ENCODE measurements around the gene RALB.

The RALB gene

DNA sequence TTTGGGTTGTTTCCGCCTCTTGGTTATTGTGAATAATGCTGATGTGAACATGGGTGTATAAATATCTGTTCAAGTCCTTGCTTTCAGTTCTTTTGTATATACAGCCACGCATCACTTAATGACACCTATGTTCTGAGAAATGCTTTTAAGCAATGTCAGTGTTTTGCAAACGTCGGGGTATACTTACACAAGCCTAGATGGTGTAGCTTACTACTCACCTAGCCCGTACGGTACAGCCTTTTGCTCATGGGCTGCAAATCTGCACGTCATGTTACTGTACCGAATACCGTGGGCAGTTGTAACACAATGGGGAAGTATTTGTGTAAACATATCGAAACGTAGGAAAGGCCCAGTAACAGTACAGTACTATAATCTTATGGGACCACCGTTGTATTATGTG is 12.4 kb downstream of the RALB start:
- no peak for DNase-seq

DNA sequence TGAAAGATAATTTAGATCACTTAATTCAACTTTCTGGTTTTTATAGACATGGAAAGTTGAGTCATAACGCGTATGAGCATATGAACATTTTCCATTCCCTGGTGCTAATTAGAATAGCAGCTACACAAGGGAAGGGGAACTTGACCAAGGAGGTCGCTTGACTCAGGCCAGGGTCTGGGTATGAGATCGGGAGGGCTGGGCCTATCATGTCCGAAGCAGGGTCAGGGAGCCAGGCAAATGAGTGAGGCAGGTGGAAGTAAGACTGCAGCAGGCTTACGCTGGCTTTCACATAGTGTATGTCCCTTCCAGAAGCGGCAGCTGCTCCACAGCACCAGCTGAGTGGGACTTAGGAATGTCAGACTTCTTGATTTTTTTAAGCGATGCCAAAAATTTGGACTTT is 14.7 kb downstream of the RALB start:
- no peak for DNase-seq

DNA sequence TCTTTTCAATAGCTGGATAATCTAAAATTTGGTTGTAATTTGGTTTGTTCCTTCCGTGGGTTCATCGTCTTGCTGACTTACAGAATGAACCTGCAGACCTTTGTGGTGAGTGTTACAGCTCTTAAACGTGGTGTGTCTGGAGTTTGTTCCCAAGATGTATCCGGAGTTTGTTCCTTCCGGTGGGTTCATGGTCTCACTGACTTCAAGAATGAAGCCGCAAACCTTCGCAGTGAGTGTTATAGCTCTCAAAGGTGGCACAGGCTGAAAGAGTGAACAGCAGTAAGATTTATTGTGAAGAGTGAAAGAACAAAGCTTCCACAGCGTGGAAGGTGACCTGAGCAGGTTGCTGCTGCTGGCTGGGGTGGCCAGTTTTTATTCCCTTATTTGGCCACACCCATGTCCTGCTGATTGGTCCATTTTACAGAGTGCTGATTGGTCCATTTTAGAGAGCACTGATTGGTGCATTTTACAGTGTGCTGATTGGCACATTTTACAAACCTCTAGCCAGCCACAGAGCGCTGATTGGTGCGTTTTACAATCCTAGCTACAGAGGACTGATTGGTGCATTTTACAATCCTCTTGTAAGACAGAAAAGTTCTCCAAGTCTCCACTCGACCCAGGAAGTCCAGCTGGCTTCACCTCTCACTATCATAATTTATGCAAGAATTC is 16.6 kb downstream of the RALB start:
- no peak for DNase-seq

DNA sequence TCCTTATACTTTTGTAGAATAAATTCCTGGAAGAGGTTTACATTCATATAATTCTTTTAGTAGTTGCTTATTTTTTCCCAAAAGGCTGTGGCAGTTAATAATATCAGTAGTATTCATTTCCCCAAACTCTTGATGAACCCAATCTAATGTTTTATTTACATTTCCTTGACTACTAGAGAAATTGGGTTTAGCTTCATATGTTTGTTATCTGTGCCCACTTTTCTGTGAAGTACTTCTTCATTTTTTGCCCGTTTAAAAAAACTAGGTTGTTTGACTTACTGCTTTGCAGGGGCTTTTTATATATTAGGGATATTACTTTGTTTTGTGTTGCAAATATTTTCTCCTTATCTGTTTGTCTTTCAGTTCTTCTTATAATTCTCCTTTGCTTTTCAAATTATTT is 17.2 kb downstream of the RALB start:
- DNase-seq = no peak

DNA sequence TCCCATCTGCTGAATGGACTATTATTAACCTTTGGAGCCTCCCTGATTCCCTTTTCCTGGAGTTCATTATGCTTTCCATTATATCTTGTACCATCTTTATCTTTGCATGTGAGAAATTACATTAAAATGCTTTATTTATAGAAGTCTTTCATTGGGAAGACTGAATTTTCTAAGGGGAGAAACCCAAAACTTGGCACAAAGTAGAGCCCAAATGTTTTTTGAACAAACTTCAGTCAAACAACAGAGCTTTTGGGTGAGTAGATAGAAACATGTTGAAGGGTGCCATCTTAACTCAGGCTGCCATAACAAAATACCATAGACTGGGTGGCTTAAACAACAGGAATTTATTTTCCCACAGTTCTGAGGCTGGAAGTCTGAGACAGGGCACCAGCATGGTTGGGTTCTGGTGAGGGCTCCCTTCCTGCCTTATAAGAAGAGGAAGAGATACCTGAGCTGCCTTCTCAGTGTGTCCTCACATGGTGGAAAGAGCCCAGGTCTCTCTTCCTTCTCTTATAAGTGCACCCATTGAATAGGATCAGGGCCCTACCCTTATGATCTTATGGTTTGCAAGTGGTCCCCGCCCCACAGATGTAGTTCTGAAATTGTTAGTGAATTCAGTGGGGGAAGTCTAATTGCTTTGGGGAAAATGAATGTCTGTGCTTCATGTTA is 19.2 kb downstream of the RALB start:
- no peak for DNase-seq

DNA sequence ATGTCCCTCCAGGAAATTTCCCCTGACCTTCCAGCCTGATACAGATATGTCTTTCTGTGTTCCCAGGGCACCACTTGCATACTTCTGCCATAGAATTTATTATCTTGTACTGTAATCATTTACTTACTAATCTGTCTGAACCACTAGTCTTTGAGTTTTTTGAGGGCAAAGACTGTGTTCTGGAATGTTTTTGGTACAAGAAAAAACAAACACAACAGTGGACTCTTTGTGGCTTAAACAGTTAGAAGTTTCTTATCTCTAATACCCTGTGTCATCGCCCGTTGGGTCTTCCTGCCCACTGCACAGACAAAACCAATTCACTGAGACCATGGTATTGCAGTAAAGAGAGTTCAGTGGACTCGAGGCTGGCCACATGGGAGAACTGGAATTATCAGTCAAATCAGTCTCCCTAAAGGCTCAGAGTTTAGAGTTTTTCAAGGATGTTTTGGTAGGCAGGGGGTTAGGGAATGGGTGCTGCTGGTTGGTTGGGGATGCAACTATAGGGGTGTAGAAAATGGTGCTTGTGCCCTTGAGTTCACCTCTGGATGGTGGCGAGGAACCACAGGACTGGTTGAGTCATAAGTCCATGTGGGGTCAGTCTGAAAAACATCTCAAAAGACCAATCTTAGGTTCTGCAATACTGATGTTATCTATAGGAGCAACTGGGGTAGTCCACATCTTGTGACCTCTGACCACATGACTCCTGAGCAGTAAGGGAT is 20.3 kb downstream of the RALB start:
- DNase-seq = no peak

DNA sequence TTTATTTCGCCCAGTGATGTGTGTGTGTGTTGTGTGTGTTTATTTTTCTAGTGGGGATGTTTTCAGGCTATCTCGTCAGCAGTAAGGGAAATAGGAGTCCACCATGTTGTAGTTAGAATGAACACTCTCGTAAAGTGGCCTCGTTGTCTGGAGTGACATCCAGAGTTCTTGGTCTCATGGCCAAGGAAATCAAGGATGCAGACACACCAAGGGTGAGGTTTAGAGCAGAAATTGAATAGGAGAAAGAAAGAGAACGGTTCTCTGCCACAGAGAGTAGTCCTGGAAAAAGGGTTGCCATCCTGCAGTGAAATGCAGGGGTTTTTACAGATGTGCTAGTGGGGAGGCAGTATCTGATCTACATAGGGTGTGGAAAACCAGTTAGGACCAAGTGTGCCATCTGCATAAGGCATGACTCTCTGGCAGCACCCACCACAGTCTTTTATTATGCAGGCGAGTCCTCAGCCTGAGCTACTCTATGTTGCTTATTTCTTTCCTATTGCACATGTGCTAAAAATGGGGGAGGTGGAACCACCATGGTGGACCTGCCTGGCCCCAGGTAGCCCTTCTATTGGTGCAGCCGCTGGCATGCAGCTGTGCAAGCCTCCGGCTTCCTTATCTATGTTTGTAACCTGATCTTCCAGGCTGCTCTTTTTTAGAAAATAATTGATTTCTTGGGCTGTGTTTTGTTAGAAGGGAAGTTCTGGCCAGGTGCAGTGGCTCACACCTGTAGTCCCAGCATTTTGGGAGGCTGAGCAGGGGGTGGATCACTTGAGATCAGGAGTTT is 23.2 kb downstream of the RALB start:
- no peak for DNase-seq

DNA sequence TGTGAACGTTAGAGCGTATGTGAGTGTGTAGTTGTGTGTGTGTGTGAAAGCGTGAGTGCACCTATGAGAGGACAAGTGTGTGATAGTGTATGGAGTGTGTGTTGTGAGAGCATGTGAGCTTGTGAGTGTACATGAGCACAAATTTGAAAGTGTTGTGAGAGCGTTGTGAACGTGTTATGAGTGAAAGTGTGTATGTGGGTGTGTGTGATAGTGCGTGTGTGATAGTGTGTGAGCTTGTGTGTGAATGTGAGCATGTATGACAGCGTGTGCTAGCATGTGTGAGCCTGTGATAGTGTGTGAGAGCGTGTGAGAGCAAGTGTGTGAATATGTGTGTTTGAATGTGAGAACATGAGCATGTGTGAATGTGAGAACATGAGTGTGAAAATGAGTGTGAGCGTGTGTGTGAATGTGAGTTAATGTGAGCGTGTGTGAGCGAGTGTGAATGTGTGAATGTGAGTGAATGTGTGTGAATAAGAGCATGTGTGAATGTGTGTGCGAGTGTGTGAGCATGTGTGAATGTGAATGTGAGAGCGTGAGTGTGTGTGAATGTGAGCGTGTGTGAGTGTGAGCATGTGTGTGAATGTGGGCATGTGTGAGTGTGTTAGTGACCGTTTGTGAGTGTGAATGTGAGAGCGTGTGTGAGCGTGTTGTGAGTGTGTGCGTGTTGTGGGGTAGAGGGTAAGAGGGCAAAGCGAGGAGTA is 25.0 kb downstream of the RALB start:
- no peak for DNase-seq

DNA sequence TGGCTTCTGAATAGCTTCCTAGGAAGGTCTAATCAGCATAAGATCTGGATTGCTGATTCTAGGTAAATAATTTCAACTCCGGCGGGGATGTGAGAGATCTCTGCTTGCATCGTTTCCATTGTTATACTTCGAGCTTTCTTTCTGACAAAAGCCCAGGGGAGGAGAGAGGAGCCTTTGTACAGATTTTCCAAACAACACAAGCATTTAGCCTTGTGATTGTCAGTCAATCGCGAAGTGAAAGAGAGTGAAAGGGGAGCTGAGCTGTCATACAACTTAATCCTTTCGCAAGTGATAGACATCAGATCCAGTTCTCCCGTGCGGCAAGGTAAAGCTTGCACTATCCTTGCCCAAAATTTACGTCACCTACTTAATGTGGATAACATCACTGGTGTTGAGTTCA is 26.2 kb downstream of the RALB start:
- no peak for DNase-seq

DNA sequence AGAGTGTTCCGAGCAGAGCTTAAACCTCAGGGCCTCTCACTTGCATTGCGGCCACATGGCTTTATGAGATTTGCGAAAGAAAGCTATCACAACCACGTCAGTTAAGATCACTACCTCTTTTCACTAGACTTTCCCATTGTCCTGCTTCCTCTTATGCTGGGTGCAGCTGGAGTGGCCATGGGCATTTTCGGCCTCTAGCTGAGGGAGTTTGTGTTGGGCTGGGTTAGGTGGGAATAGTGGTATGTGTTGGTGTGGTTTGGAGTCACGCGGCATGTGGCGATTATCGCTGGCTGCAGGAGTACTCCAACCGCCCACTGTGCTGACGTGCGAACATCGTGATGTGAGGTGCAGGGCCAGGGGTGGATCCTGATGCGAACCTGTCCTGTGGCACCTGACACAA is 27.1 kb downstream of the RALB start:
- no peak for DNase-seq

DNA sequence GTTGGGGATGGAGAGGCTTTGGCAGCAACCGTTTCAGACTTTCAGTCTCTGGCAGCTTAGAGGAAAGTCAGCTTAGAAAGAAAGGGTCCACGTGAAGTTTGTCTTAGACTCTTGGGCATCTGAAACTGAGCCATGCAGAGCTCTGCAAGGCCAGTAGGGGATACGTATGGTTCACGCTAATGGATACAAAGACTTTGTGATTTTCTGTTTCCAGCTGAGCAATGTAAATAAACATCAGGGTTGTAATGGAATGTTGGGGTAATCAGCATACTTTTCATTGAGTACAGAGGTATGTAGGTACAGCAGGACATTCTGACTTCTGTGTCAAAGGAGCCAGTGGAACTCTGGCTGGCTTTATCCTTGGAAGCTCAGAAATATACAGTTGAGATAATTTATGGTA is 31.0 kb downstream of the RALB start:
- DNase-seq = no peak

DNA sequence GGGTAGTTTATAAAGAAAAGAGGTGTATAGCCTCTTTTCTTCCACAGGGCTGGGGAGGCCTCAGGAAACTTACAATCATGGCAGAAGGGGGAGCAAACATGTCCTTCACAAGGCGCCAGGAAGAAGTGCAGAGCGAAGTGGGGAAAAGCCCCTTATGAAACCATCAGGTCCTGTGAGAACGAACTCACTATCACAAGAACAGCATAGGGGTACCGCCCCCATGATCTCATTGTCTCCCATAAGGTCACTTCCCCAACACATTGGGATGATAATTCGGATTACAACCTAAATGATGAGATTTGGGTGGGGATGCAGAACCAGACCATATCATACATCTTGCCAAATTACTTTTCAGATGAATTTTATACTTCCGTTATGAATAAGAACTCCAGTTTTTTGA is 32.4 kb downstream of the RALB start:
- DNase-seq = no peak

DNA sequence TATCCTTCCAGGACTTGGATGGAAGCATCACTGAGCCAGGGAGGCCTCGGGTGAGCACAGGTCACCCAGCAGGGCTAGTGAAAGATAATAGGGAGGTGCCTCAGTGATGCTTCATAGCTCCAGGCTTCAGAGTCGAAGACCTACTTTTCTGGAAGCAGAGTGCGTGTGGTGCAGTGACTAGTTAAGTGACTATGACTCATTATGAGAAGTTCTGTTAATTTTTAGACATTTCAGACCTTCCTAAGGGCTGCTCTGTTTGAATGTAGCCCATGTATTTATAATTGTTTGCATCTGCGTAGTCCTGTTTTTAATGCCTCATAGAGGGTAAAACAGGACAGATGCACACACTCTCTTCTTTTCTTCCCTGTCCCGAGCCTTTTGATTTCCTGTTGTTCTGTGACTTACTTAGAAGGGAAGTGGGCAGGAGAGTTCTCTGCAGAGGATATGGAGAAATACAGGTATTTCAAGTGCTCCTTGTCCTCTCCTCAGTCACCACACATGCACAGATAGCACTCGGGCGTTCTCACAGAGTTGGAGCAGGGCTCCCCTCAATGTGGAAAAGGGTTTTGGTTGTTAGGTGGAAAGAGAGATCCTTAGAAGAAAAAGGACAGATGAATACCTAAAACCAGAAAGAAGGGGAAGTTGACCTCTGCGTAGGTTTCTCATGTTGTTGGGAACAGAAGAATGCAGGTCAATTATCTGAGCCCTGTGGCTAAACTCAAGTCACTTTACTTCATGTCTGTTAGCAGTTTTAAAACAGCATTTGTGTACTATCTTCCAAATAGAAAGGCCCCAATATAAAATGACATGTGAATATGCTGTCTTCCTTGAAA is 34.7 kb downstream of the RALB start:
- DNase-seq = no peak

DNA sequence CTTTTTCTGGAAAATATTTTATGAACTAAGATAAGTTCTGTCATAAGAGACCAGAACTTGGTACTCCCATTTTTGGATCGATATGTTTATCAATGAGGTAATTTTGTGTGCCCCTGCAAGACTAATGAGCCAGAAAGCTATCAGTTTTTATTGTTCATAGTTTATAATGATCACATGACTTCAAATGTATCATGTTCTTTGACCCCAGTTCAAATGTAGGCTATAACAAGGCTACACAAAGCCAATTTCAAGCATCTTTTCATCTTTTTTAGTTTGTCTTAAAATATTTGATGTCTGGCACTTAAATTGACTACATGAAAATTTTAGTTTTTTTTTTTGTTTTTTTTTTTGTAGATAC is 35.3 kb downstream of the RALB start:
- no peak for DNase-seq

DNA sequence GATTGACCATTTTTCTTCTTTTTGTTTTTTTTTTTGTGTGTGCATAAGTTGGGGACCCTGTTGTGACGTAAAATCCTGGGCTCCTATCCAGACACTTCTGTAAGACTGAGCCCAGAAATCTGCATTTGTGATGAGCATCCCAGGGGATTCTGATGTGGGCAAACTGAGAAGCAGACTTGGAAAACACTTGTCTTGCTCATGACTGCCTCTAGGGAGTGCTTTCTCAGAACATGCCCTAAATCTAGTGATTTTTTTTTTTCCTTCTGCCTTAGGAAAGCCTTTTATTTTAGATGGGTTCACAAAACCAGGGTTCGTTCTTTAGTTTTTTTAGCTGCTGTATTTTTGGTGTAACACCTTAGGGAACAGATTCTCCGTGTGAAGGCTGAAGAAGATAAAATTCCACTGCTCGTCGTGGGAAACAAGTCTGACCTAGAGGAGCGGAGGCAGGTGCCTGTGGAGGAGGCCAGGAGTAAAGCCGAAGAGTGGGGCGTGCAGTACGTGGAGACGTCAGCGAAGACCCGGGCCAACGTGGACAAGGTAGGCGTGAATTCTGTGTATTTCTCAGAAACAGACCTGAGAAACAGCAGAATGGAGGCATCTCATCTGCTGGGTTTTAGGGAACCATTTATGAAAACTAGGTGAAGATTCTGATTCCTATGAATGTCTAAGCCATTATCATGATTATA is 36.7 kb downstream of the RALB start:
- no peak for DNase-seq

DNA sequence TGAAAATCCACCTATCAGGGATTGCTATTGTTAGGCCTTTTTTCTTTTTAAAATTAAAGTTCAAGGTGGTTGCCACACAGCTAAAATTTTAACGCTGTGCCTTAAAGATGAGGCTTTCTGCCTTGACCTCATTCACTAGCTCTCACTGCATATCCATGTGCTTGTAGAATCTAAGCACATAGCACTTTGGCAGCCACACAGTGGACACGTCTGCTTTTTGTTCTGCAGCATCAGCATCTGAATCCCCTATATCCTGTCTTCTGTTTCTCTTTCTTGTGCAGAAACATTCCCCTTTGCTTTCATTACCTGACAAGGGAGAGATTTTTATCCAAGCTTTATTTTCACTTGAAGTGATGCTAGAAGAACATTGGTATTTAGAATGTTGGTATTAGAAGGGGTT is 38.1 kb downstream of the RALB start:
- DNase-seq = no peak

DNA sequence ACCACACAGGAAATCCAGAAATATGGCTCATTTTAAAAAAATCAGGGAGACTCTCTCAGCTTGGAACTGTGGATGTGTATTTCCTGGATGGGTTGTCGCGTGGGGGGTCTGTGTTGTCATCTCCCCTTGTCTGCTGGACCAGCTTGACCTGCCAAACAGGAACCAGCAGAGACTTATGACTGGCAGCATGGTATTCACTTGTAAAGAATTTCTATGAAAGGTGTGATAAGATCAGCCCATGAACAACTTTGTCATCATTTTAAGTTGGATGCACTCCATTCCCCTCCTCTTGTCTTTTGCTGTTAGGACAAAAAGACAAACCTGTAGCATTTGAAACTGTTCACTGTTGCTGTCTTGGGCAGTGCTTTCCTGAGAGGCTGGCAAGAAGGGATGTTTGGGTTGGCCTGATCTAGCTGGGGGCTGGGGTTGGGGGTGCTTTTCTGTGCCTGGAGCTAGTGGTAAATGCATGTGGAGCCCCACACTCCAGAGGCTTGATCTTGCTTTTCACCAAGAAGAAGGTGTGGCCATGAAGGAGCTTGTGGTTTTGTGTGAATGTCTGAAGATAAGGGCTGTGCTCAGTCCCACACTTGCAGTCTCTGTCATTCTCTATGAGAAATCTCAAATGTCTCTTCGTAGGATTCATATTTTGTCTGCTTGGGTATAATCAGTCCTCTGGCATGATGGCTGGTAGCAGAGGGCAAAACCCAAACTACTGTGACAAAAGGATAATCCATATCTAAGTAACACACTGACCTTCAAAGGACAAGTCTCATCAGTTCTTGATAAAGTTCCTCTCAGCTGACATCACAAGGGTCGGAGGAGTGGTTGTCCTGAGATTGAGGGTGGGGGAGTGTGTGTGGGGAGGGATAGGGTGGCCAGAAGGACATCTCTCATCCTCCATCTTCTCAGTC is 39.0 kb downstream of the RALB start:
- DNase-seq = no peak

DNA sequence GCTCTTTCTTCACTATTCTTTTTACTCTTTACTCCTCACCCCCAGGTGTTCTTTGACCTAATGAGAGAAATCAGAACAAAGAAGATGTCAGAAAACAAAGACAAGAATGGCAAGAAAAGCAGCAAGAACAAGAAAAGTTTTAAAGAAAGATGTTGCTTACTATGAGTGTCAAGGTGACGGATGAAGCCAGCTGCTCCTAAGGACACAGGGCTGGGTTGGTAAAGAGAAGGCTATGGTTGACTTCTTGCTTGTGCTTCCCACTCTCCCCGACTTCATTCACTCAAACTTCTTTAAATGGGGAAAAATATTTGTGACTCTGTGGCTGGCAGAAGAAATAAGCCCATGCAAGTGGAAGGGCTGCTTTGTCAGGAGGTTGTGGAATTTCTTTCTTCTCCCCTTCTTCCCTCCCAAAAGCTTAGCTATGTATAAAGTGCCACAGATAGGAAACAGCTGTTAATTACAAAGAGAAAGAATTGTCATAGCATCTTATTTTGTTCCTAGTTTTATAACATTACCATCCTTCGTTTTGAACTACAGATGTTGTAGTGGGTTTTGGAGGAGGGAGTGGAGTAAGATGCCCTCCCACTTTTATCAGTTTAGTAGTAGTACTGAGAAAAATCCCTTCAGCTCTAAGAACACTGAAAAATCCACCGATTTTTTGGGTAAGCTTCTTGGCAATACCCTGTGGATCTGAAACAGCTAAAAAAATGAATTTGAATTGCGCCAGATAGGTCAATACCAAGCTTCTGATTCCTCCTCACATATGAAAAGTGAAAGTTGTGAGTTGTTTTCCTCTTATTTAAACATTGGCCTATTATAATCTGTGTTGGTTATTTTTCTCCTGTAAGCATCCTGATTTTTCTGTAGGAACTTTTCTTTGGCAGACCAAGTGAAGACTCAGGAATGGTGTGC is 40.7 kb downstream of the RALB start:
- DNase-seq = no peak

DNA sequence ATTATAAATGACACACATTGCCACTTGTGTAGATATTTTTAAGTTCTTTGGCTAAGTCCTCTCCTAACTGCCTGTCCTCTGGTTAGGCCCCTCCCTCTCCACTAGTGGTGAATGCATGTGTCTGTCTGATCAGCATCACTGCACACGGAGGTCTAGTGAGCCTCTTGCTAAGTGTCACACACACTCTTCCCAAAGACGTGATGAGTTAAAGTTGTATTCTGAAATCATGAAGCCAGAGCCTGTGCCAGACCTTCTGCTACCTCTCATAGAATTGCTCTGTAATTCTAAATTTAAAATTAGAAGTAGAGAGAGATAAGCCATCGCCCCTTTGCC is 41.3 kb downstream of the RALB start:
- no peak for DNase-seq

Measured in SHP77 (cell line).